NCI-H1105 treated with DMSO at 0.1 percent for 48 hours (cell line): ENCODE data around the gene UQCRC1.

Experiments used
- DNase-seq: peaks from one replicate; lab custom pipeline; 2025; lab: John Stamatoyannopoulos, UW

Gene UQCRC1

DNA sequence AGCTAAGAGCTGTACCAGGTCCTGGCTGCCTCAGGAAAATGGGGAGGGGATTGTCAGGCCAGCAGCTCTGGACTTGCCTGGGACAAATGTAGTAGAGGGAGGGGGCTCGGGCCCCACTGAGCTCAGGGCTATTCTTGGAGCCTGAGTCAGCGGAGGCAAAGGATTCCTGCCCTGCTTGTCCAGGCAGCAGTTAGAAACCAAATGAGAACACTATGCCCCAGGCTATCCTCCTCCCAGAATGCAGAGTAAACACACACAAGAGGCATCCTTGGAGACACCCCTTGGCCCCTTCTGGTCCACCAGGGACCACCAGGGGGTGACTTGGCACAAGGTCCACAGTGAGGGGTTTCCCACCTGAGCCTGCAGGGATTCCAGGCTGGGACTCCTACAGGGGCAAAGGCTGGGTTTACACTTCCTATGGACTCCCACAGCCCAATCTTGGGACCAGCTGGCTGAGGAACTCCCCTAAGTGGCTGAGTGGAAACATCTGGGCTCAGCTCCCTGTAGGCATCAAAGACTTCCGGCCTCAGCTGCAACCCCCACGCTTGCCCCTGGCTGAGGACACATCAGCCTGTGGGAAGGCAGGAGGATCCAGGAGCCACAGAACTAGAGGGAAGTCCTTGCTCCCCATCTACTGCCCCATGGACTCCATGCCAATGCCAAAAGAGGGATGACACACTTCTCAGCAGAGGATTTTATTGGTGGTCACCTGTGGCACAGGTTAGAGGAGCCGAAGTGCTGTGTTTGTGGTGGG is 10.9 kb downstream of the UQCRC1 start:
- no peak for DNase-seq

- no peak for DNase-seq
These were observed 12.0 kb downstream of the UQCRC1 start for GRCh38 chr3:48597408-48597800.

GRCh38 chr3:48596676-48597407 is 12.6 kb downstream of the UQCRC1 start:
- DNase-seq = no peak

- DNase-seq = no peak
These were observed 13.3 kb downstream of the UQCRC1 start for GRCh38 chr3:48596157-48596556.

- no peak for DNase-seq
These were observed 13.8 kb downstream of the UQCRC1 start for GRCh38 chr3:48595526-48596121.

DNA sequence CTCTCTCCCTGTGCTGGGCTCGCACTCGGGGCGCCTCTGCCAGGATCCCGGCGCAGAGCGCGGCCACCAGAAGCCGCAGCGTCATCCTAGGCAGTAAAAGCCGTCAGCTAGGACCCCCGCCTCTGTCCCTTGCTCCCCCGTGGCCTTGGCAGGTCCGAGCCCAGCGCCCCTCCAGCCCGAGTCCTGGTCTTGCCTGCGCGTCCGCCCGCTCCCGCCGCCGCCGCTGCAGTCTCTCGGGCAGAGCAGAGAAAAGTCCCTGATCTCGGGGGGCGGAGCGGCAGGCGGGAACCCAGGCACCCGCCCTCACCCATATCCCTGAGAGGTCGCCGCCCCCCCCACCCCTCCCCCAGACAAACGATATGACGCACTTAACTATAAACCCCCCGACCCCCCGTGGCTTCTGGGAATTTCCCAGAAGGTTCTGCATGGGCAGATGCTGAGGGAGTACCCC is 14.3 kb downstream of the UQCRC1 start, which contains the start of gene COL7A1:
Gene COL7A1, minus strand, starts transcription at position 255 of the 451 bp plus-strand sequence. Its CDS starts 170 bp downstream, at position 85.
- DNase-seq = no peak

GRCh38 chr3:48594417-48595049 is 14.9 kb downstream of the UQCRC1 start:
- DNase-seq = no peak

DNA sequence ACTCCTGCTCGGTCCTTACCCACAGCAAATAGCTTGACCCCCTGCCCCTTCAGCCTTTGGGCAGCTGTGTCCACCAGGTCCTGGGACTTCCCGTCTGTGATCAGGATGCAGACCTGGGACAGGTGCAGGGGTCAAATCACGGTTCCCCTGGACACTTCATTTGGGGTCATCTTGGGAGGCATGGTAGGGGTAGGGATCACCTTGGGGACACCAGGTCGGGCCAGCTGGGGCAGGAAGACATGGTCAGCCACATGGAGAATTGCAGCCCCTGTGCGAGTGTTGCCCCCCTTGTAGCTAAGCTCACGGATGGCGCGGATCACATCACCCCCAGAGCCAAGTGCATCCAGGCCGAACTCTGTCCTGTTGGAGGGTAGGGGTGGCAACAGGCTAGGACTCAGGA is 16.1 kb downstream of the UQCRC1 start:
- DNase-seq = no peak

- DNase-seq = no peak
These were observed 16.8 kb downstream of the UQCRC1 start for GRCh38 chr3:48592519-48593087.

- DNase-seq = no peak
These were observed 17.4 kb downstream of the UQCRC1 start for GRCh38 chr3:48591886-48592518.

DNA sequence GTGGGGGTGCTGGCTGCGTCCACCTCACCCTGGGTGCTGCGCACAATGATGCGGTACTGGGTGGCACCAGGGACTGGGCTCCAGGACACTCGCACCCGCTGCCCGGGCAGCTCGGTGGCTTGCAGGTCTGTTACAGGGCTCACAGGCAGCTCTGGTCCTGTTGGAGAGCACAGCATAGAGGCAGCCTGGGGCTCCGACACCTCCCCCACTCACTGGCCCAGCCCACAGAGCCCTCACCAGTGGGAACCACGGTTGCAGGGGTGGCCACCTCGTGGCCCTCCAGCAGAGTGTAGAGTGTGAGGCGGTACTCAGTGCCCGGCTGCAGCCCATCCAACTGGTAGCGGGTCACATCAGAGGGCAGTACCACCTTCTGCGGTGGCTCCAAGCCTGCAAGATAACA is 18.0 kb downstream of the UQCRC1 start:
- DNase-seq = no peak

GRCh38 chr3:48588230-48588629 is 21.2 kb downstream of the UQCRC1 start:
- no peak for DNase-seq

GRCh38 chr3:48587686-48588085 is 21.8 kb downstream of the UQCRC1 start:
- no peak for DNase-seq

DNA sequence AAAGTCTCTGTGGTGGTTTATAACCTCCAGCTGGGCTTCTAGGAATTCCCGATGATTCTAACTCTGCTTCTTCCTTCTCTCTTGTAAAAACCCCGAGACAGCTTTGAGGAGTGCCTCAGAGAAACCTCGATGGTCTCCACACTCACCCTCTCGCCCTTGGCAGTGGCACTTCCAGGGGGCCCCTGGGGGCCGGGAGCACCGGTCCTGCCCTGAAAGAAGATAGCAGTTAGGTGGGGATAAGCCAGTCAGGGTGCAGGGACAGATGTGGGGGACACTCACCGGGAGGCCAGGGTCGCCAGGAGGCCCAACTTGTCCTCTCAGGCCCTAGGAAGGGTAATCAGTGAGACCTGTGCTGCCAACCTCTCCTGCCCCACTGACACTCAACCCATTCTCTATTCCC is 24.0 kb downstream of the UQCRC1 start:
- no peak for DNase-seq

DNA sequence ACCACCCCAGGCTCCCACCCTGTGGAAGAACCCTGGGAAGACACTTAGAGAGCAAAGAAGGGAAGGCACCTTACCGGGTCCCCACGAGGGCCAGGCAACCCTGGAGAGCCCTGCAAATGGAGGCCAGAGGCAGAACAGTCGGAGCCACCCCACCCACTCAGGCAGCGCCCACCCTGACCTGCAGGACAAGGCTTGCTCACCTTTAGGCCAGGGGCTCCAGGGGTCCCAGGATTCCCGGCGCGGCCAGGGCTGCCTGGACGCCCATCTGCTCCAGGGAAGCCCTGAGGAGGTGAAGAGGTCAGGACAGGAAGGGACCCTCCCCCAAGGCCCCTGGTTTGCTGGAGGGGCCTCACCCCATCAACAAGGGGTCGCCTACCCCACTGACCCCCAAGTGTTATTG is 24.6 kb downstream of the UQCRC1 start:
- no peak for DNase-seq

- no peak for DNase-seq
These were observed 27.6 kb downstream of the UQCRC1 start for GRCh38 chr3:48581621-48582481.

GRCh38 chr3:48576647-48577046 is 32.8 kb downstream of the UQCRC1 start:
- DNase-seq = no peak

DNA sequence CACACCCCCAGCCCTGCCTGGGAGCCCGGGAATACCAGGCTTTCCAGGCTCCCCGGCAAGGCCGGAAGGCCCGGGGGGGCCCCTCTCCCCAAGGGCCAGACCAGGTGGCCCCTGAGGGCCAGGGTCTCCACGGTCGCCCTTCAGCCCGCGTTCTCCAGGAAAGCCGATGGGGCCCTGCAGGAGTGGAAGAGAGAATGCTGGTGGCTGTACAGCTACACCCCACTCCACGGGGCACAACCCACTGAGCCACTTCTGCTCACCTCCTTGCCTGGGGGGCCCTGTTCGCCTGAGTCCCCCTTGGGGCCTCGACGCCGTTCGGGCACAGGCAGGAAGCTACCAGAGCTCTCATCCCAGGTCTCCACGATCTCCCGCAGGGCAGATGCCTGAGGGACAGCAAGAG is 34.1 kb downstream of the UQCRC1 start:
- DNase-seq = no peak

DNA sequence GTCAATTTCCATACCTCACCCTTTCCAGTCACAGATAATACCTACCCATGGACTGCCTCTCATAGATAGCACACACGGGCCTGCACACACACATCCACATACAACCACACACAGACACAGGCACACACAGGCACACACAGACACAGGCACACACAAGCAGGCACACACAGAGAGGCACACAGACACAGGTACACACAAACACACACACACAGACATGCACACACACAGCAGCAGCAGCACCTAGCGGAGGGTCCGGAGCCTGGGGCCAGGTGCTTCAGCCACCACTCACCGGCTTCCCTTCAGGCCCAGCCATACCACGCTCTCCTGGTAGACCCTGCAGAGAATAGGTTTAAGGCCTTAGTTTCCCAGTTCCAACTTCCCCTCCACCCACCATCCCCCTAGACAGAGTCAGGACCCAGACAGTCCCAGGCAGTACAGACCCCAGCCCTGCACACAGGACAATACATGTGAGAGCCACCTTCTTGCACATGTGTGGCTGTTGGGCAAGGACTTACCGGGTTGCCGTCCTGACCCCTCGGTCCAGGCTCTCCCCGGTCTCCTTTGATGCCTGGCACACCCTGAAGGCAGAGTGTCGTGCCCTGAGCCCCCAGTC is 35.4 kb downstream of the UQCRC1 start:
- no peak for DNase-seq

- no peak for DNase-seq
These were observed 36.9 kb downstream of the UQCRC1 start for GRCh38 chr3:48572517-48572916.
